HG02759 (cell line): ENCODE measurements around the gene CARD19.
A peak's percentile ranks its signal among the peaks of the same experiment; 100 is the strongest.

Experiments used
- ATAC-seq: cut with Tn5 transposase; IDR thresholded peaks from one replicate; pipeline ENCODE4 v1.9.1; 2021; ENCODE audit warnings: mild to moderate bottlenecking, moderate library complexity; ENCODE audit not compliant: unreplicated experiment

Gene CARD19

GRCh38 chr9:93096131-93096802 lies at the start of gene CARD19:
Gene CARD19 (plus strand): TSS chr9:93096217. CDS start chr9:93096346, 129 bp downstream.
- peak; percentile 51 for ATAC-seq

GRCh38 chr9:93048566-93049448 lies 47.2 kb upstream of the CARD19 start:
- no peak for ATAC-seq

GRCh38 chr9:93049491-93049890 lies 46.5 kb upstream of the CARD19 start:
- ATAC-seq, result no peak

GRCh38 chr9:93050231-93050630 lies 45.8 kb upstream of the CARD19 start:
- ATAC-seq, result no peak

GRCh38 chr9:93051680-93052089 lies 44.3 kb upstream of the CARD19 start:
- ATAC-seq, result no peak

- ATAC-seq, result no peak
These were observed 43.1 kb upstream of the CARD19 start for GRCh38 chr9:93052791-93053540.

- no peak for ATAC-seq
These were observed 42.2 kb upstream of the CARD19 start for GRCh38 chr9:93053781-93054331.

- no peak for ATAC-seq
These were observed 41.0 kb upstream of the CARD19 start for GRCh38 chr9:93054758-93055704.

- no peak for ATAC-seq
These were observed 38.8 kb upstream of the CARD19 start for GRCh38 chr9:93057042-93057702.

GRCh38 chr9:93057703-93058354 lies 38.2 kb upstream of the CARD19 start:
- peak; percentile 16 for ATAC-seq

GRCh38 chr9:93058355-93059010 lies 37.5 kb upstream of the CARD19 start, which contains the start of gene SUSD3:
Gene SUSD3 (plus strand): TSS chr9:93058701. CDS start chr9:93058743, 42 bp downstream.
- ATAC-seq, result peak; percentile 56

- ATAC-seq, result peak; percentile 18
These were observed 36.9 kb upstream of the CARD19 start for GRCh38 chr9:93059011-93059714.

- ATAC-seq, result no peak
These were observed 36.1 kb upstream of the CARD19 start for GRCh38 chr9:93059715-93060578.

- ATAC-seq, result no peak
These were observed 35.2 kb upstream of the CARD19 start for GRCh38 chr9:93060746-93061259.

- ATAC-seq, result no peak
These were observed 34.7 kb upstream of the CARD19 start for GRCh38 chr9:93061260-93061751.
